HAP-1 (cell line): ENCODE measurements around the gene CMTM5.

ENCODE experiments used
- DNase-seq, 2 experiments: peaks; one replicate each; pipeline ENCODE4 v3.0.0-alpha.2; 2016 to 2020; ENCODE audit warnings: low spot score in 2 of 2
- H3K27me3 ChIP-seq: fragments of 250-450 bp; sonication (Bioruptor Pico); 2 replicates; pipeline ENCODE4 v1.5.1; 2020; ENCODE audit warnings: low read depth, mild to moderate bottlenecking, moderate library complexity
- H3K36me3 ChIP-seq: fragments of 250-450 bp; sonication (Bioruptor Pico); replicated peaks from 2 replicates; pipeline ENCODE4 v1.5.1; 2020; ENCODE audit warnings: mild to moderate bottlenecking
- H3K4me1 ChIP-seq: fragments of 250-450 bp; sonication (Bioruptor Pico); 2 replicates; pipeline ENCODE4 v1.5.1; 2020; ENCODE audit warnings: mild to moderate bottlenecking
- H3K4me3 ChIP-seq: fragments of 250-450 bp; sonication (Bioruptor Pico); 2 replicates; pipeline ENCODE4 v1.5.1; 2020; ENCODE audit warnings: mild to moderate bottlenecking, moderate library complexity
- H3K9me3 ChIP-seq: fragments of 250-450 bp; sonication (Bioruptor Pico); 2 replicates; pipeline ENCODE4 v1.5.1; 2020; ENCODE audit warnings: mild to moderate bottlenecking, moderate library complexity
- in situ Hi-C: fragments of 300-500 bp; cut with MboI; formaldehyde crosslinking; loops from 3 replicates; pipeline ENCODE4 v1.14.3; 2020; ENCODE audit warnings: low sequenced_read_pairs, inconsistent platforms, mixed read lengths

The CMTM5 gene

GRCh38 chr14:23403139-23403438 lies 26.2 kb downstream of the CMTM5 start:
- H3K9me3 ChIP-seq: no peaks in the 10 kb centered on the region
- DNase-seq: no peak
- no peak overlapping the region for H3K4me3 ChIP-seq
- H3K36me3 ChIP-seq: no peaks in the 10 kb centered on the region
- H3K4me1 ChIP-seq: no peaks in the 10 kb centered on the region
- in situ Hi-C loops: no loop called here
- peaks cover 9% of the 10 kb centered on the region; the same call in 1 of the 2 replicates for H3K27me3 ChIP-seq

- H3K36me3 ChIP-seq: no peaks in the 10 kb centered on the region
- peaks cover 12% of the 10 kb centered on the region; the same call in 1 of the 2 replicates for H3K27me3 ChIP-seq
- in situ Hi-C loops: no loop called here
These were observed 27.1 kb downstream of the CMTM5 start for GRCh38 chr14:23403908-23404307.

GRCh38 chr14:23404331-23404900 lies 27.6 kb downstream of the CMTM5 start:
- DNase-seq: no peak
- H3K27me3 ChIP-seq: peaks cover 12% of the 10 kb centered on the region; the same call in 1 of the 2 replicates
- no peaks in the 10 kb centered on the region for H3K4me1 ChIP-seq
- no peak overlapping the region for H3K4me3 ChIP-seq
- in situ Hi-C loops: no loop called here
- H3K9me3 ChIP-seq: no peaks in the 10 kb centered on the region
- H3K36me3 ChIP-seq: no peaks in the 10 kb centered on the region

More at GRCh38 chr14:23403908-23404307, 27.1 kb downstream of the CMTM5 start:
- no peak for DNase-seq
- Histone ChIP-seq H3K4me1 (no peaks in the 10 kb centered on the region), H3K9me3 (no peaks in the 10 kb centered on the region), H3K4me3 (no peak overlapping the region)

DNA sequence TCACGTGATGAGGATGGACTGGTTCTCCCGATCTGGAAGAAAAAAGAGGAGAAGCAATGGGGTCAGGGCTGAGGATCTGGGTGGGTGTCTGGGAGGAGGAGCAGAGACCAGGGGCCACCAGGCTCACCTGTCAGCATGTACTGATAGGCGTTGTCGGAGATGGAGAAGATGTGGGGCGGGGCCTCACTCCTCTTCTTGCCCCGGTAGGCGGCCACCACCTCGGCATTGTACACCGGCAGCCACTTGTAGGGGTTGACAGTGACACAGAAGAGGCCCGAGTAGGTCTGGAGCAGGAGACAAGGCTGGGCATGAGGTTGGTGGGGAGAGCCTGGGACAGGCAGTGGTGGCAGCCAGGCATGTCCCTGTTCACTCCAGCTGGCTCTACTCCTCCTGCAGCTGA lies 28.2 kb downstream of the CMTM5 start:
- DNase-seq: no peak
- H3K4me1 ChIP-seq: no peaks in the 10 kb centered on the region
- H3K4me3 ChIP-seq: no peak overlapping the region
- H3K36me3 ChIP-seq: no peaks in the 10 kb centered on the region
- peaks cover 12% of the 10 kb centered on the region; the same call in 1 of the 2 replicates for H3K27me3 ChIP-seq
- in situ Hi-C loops: no loop called here
- no peaks in the 10 kb centered on the region for H3K9me3 ChIP-seq

DNA sequence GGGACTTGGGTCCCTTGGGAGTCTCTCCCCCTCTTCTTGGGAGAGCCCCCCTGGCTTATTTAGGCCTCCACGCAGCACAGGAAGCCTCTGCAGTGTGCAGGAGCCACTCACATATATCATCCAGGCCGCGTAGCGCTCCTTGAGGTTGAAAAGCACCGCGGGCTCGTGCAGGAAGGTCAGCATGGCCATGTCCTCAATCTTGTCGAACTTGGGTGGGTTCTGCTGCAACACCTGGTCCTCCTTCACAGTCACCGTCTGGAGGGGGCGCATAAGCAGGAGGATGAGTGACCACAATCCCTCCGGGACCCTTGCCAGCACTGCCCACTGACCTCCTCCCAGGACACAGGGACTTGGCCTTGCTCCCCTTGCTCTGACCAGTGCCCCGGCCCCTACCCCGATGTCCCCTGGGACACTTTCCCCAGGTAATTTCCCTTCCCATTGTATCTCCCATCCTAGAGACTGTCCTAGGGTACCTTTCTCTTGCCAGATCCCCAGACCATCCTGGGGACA lies 28.7 kb downstream of the CMTM5 start:
- Histone ChIP-seq H3K4me3 (no peak overlapping the region), H3K4me1 (no peaks in the 10 kb centered on the region), H3K27me3 (peaks cover 12% of the 10 kb centered on the region; the same call in 1 of the 2 replicates), H3K9me3 (no peaks in the 10 kb centered on the region), H3K36me3 (no peaks in the 10 kb centered on the region)
- in situ Hi-C loops: no loop called here
- no peak for DNase-seq

DNA sequence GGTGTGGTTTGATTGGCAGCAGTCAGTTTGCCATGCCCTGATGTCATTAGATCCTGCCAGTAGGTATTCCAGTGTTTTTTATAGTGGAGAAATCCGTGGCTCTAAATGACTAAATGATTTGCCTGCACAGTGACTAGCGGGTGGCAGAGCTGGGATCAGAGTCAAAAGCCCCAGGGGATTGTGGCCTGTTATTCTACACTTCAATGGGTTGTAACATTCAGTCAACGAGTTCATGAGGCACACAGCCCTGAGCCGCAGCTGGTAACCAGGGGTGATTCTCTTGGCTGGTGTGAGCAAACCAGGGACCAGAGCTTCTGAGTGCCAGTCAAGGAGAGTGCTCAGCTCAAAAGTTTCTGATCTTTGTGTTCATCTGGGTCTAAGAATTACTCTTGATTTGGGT lies 29.4 kb downstream of the CMTM5 start:
- no peak for DNase-seq
- Histone ChIP-seq H3K27me3 (peaks cover 12% of the 10 kb centered on the region; the same call in 1 of the 2 replicates), H3K9me3 (no peaks in the 10 kb centered on the region), H3K4me1 (no peaks in the 10 kb centered on the region), H3K36me3 (no peaks in the 10 kb centered on the region), H3K4me3 (no peak overlapping the region)
- in situ Hi-C loops: no loop called here

DNA sequence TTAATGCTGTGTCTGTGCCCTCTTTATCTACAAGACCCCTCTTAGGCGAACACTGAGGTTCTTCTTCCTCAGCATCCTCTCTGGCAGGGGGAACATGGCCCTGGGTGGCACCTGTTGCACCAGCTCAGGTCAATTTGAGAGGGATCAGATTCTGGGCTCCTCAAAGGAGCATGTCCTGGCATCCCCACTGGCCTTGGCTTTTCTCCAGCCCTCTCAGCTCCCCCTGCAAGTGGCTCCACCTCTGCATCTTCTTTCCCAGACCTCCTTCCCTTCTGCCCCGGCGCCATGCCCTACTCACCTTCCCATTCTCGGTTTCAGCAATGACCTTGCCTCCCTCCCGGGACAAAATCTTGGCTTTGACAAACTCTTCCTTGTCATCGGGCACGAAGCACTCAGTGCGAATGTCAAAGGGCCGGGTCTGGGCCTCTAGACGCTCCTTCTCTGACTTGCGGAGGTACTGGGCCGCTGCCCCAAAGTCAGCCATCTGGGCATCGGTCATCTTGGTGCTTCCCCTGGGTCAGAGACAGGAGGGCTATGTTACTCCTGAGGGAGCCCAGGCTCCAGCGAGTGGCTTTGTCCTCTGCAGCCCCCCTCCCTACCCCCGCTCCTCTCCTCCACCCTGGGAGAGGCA lies 30.0 kb downstream of the CMTM5 start:
- DNase-seq: no peak
- H3K4me3 ChIP-seq: no peak overlapping the region
- H3K27me3 ChIP-seq: peaks cover 12% of the 10 kb centered on the region; the same call in 1 of the 2 replicates
- in situ Hi-C loops: no loop called here
- no peaks in the 10 kb centered on the region for H3K36me3 ChIP-seq
- no peaks in the 10 kb centered on the region for H3K9me3 ChIP-seq
- H3K4me1 ChIP-seq: no peaks in the 10 kb centered on the region

DNA sequence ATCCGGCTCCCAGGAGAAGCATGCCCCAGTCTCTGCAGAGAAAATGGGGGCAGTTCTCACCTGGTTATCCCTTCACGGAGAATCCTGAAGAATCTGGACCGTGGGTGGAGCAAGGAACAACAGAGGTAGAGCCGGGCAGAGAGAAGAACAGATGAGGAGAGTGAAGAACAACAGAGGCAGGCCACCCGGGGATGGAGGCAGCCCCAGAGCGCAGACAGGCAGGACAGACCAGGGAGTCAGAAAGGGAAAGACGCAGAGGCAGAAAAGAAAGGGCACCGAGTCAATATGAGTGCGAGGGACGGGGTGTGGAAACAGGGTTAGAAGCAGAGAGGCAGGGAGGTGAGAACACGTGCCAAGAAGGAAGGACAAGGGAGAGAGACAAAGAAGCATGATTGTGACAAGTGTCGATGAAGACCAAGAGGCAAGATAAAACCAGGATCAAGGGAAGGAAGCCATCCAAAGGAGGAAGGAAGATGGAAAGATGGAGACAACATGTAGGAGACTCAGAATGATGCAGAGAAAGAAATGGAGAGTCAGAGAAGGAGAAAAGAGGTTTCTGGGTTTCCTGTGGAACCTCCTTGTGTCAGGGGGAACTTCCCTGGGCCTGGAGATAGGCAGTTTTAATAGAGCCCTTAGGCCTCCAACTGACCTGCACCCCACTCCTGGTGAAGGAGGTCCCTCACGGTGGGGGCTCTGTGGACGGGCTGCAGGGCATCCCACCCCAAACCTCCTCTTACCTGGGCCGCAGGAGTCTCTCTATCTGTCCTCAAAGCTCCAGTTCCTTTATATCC lies 30.9 kb downstream of the CMTM5 start, which contains the start of gene MYH6:
Gene MYH6, minus strand, starts transcription at position 758 of the 791 bp plus-strand sequence. CDS start 1,050 bp downstream, outside the sequence.
- peaks cover 12% of the 10 kb centered on the region; the same call in 1 of the 2 replicates for H3K27me3 ChIP-seq

DNA sequence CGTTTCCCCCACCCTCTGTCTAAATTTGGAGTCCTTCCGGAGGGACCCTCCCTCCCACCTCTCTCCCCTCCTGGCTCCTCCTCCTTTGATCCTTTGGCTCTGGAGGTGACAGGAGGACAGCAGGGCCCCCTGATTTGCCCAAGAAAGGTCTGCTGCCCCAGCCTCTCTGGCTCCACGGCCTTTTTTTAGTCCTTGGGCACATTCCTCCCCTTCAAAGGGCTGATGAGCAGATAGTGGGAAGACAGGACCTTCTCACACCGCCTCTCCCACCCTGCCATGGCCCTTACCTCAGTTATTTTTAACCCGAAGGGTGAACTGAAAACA lies 31.4 kb downstream of the CMTM5 start:
- in situ Hi-C loops: no loop called here
- Histone ChIP-seq H3K4me1 (no peaks in the 10 kb centered on the region), H3K4me3 (no peak overlapping the region), H3K9me3 (no peaks in the 10 kb centered on the region), H3K27me3 (peaks cover 9% of the 10 kb centered on the region; the same call in 1 of the 2 replicates), H3K36me3 (no peaks in the 10 kb centered on the region)
- no peak for DNase-seq

More for the DNA sequence above, 30.9 kb downstream of the CMTM5 start, which contains the start of gene MYH6:
- in situ Hi-C loops: no loop called here
- Histone ChIP-seq H3K9me3 (no peaks in the 10 kb centered on the region), H3K4me1 (no peaks in the 10 kb centered on the region), H3K4me3 (no peak within 1 kb of the TSS), H3K36me3 (no peaks in the 10 kb centered on the region)
- no peak for DNase-seq

DNA sequence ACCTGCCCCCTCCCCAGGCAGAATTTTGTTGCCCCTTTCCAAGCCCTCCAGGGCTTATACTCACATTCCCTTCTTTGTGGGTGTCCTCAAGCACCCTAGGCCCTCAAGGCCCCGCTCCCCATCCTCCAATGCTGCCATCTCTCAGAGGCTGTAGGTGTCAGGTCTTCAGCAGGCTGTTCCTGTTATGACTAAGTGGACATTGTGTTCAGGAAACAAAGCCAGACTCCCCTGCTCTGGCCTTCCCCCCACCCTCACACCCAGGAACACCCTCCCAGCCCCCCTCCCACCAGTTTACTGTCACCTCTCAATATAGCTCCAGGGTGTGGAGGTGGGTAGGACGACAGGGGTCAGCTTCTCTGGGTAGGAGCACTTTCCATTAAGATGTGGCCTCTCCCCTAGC lies 32.6 kb downstream of the CMTM5 start:
- Histone ChIP-seq H3K4me3 (no peak overlapping the region), H3K36me3 (no peaks in the 10 kb centered on the region), H3K9me3 (no peaks in the 10 kb centered on the region), H3K27me3 (peaks cover 8% of the 10 kb centered on the region; the same call in 1 of the 2 replicates), H3K4me1 (no peaks in the 10 kb centered on the region)
- no peak for DNase-seq
- in situ Hi-C loops: no loop called here

GRCh38 chr14:23409966-23410635 lies 33.3 kb downstream of the CMTM5 start:
- Histone ChIP-seq H3K9me3 (no peaks in the 10 kb centered on the region), H3K27me3 (peaks cover 5% of the 10 kb centered on the region; the same call in 1 of the 2 replicates), H3K36me3 (no peaks in the 10 kb centered on the region), H3K4me1 (no peaks in the 10 kb centered on the region), H3K4me3 (no peak overlapping the region)
- in situ Hi-C loops: no loop called here
- no peak for DNase-seq

GRCh38 chr14:23411563-23412525 lies 35.0 kb downstream of the CMTM5 start:
- no peaks in the 10 kb centered on the region for H3K4me1 ChIP-seq

GRCh38 chr14:23413681-23414080 lies 36.8 kb downstream of the CMTM5 start:
- Histone ChIP-seq H3K4me1 (no peaks in the 10 kb centered on the region), H3K36me3 (no peaks in the 10 kb centered on the region), H3K9me3 (no peaks in the 10 kb centered on the region), H3K4me3 (no peak overlapping the region), H3K27me3 (no peaks in the 10 kb centered on the region)
- no peak for DNase-seq
- in situ Hi-C loops: no loop called here

More at GRCh38 chr14:23411563-23412525, 35.0 kb downstream of the CMTM5 start:
- Histone ChIP-seq H3K36me3 (no peaks in the 10 kb centered on the region), H3K9me3 (no peaks in the 10 kb centered on the region), H3K4me3 (no peak overlapping the region), H3K27me3 (peaks cover 5% of the 10 kb centered on the region; the same call in 1 of the 2 replicates)
- no peak for DNase-seq
- in situ Hi-C loops: no loop called here
